Measurements from ENCODE around the gene PGM3.

The PGM3 gene

GRCh38 chr6:83183082-83183828 is 9.8 kb downstream of the PGM3 start:
- DNase-seq (ENCODE audit: low read depth in 2 of 2): peak; percentile 53 to 66

GRCh38 chr6:83182114-83182513 is 11.0 kb downstream of the PGM3 start:
- no peak for DNase-seq (ENCODE audit: low read depth in 2 of 2)

GRCh38 chr6:83180426-83180950 is 12.6 kb downstream of the PGM3 start:
- DNase-seq (ENCODE audit: low read depth in 2 of 2): no peak

GRCh38 chr6:83176246-83176645 is 16.8 kb downstream of the PGM3 start:
- DNase-seq (ENCODE audit: low read depth in 2 of 2): no peak

GRCh38 chr6:83169511-83169910 is 23.6 kb downstream of the PGM3 start:
- DNase-seq (ENCODE audit: low read depth in 2 of 2): no peak

GRCh38 chr6:83169106-83169505 is 24.0 kb downstream of the PGM3 start:
- DNase-seq (ENCODE audit: low read depth in 2 of 2): no peak

GRCh38 chr6:83168556-83168955 is 24.5 kb downstream of the PGM3 start:
- DNase-seq (ENCODE audit: low read depth in 2 of 2): no peak

- no peak for DNase-seq (ENCODE audit: low read depth in 2 of 2)
Observed at GRCh38 chr6:83167726-83168278, 25.3 kb downstream of the PGM3 start.

GRCh38 chr6:83160167-83160566 is 32.9 kb downstream of the PGM3 start:
- DNase-seq (ENCODE audit: low read depth in 2 of 2): no peak

GRCh38 chr6:83155794-83156193 is 37.3 kb downstream of the PGM3 start:
- DNase-seq (ENCODE audit: low read depth in 2 of 2): no peak

- DNase-seq (ENCODE audit: low read depth in 2 of 2): no peak
Observed at GRCh38 chr6:83153883-83154521, 39.1 kb downstream of the PGM3 start.

- no peak for DNase-seq (ENCODE audit: low read depth in 2 of 2)
Observed at GRCh38 chr6:83152913-83153312, 40.2 kb downstream of the PGM3 start.

- no peak for DNase-seq (ENCODE audit: low read depth in 2 of 2)
Observed at GRCh38 chr6:83151114-83151513, 42.0 kb downstream of the PGM3 start.

- DNase-seq (ENCODE audit: low read depth in 2 of 2): no peak
Observed at GRCh38 chr6:83138758-83139157, 54.3 kb downstream of the PGM3 start.

- DNase-seq (ENCODE audit: low read depth in 2 of 2): no peak
Observed at GRCh38 chr6:83138118-83138722, 54.8 kb downstream of the PGM3 start.

- no peak for DNase-seq (ENCODE audit: low read depth in 2 of 2)
Observed at GRCh38 chr6:83132121-83132520, 60.9 kb downstream of the PGM3 start.

- no peak for DNase-seq (ENCODE audit: low read depth in 2 of 2)
Observed at GRCh38 chr6:83127976-83128375, 65.1 kb downstream of the PGM3 start.

GRCh38 chr6:83127258-83127657 is 65.8 kb downstream of the PGM3 start:
- DNase-seq (ENCODE audit: low read depth in 2 of 2): no peak

GRCh38 chr6:83126807-83127206 is 66.3 kb downstream of the PGM3 start:
- DNase-seq (ENCODE audit: low read depth in 2 of 2): no peak

- no peak for DNase-seq (ENCODE audit: low read depth in 2 of 2)
Observed at GRCh38 chr6:83126223-83126622, 66.8 kb downstream of the PGM3 start.

GRCh38 chr6:83125425-83125824 is 67.6 kb downstream of the PGM3 start:
- DNase-seq (ENCODE audit: low read depth in 2 of 2): no peak

- no peak for DNase-seq (ENCODE audit: low read depth in 2 of 2)
Observed at GRCh38 chr6:83124553-83124952, 68.5 kb downstream of the PGM3 start.

Data from fibroblast of skin of left quadriceps (primary cell).